AG09309 (cell line): ENCODE results near the gene SOX6.

Experiments used
- DNase-seq: peaks from one replicate; pipeline ENCODE4 v3.0.0-alpha.2; 2010; ENCODE audit warnings: low read depth
- H3K4me3 ChIP-seq: 2 replicates; pipeline ENCODE4 v1.5.1; 2011; ENCODE audit warnings: mild to moderate bottlenecking, low read depth, low read length, moderate library complexity; ENCODE audit not compliant: control insufficient read depth
- CTCF ChIP-seq: IDR thresholded peaks from 2 replicates; pipeline ENCODE4 v1.5.1; 2011; ENCODE audit warnings: mild to moderate bottlenecking, low read depth, low read length, inconsistent platforms; ENCODE audit not compliant: insufficient read depth, control insufficient read depth; ENCODE audit errors: missing control alignments

SOX6 gene

GRCh38 chr11:15985127-15985859, 371.1 kb downstream of the SOX6 start:
- no peak overlapping the region for H3K4me3 ChIP-seq
- TF ChIP-seq CTCF = no peak
- no peak for DNase-seq

- H3K4me3 ChIP-seq = no peak overlapping the region
- no peak for TF ChIP-seq CTCF
- no peak for DNase-seq
Observed at GRCh38 chr11:15981292-15981691, 375.1 kb downstream of the SOX6 start.

- H3K4me3 ChIP-seq = no peak overlapping the region
- TF ChIP-seq CTCF = no peak
- no peak for DNase-seq
Observed at GRCh38 chr11:15977116-15977515, 379.2 kb downstream of the SOX6 start.

GRCh38 chr11:15976433-15977045, 379.8 kb downstream of the SOX6 start:
- TF ChIP-seq CTCF = no peak
- no peak for DNase-seq
- no peak overlapping the region for H3K4me3 ChIP-seq

- DNase-seq = no peak
- TF ChIP-seq CTCF = no peak
- no peak overlapping the region for H3K4me3 ChIP-seq
Observed at GRCh38 chr11:15975742-15976141, 380.6 kb downstream of the SOX6 start.

- DNase-seq = no peak
- TF ChIP-seq CTCF = no peak
Observed at GRCh38 chr11:15972838-15973237, 383.5 kb downstream of the SOX6 start.

More at GRCh38 chr11:15972838-15973237, 383.5 kb downstream of the SOX6 start:
- H3K4me3 ChIP-seq = no peak overlapping the region
